Transverse colon (tissue), 4 donors: ENCODE data around the gene BLTP3A. TPM values are rescaled to one million over a fixed set of nuclear protein-coding genes. Genes with fewer than 3 reads are reported as not detected.
"Not testable (repeated sequence)": the region's sequence is repeated elsewhere in the genome, so short reads cannot be mapped to it uniquely, and the experiment has no call there.

ENCODE experiments used
- DNase-seq: peaks from one replicate; pipeline ENCODE4 v3.0.0-alpha.2; 2019
- H3K27ac ChIP-seq, 4 donors: fragments of 200-600 bp; sonication (generic); 2 replicates each; pipeline ENCODE4 v1.5.1; 2016 to 2018; ENCODE audit warnings: inconsistent platforms in 4 of 4
- H3K27me3 ChIP-seq: fragments of 200-600 bp; sonication (generic); 2 replicates; pipeline ENCODE4 v1.5.1; 2017; ENCODE audit warnings: inconsistent platforms
- H3K36me3 ChIP-seq, 4 donors: fragments of 200-600 bp; sonication (generic); 2 replicates each; pipeline ENCODE4 v1.5.1; 2017 to 2019; ENCODE audit warnings: inconsistent platforms in 4 of 4
- H3K4me1 ChIP-seq, 4 donors: fragments of 200-600 bp; sonication (generic); 2 replicates each; pipeline ENCODE4 v1.5.1; 2017 to 2020; ENCODE audit warnings: inconsistent platforms in 4 of 4
- H3K4me3 ChIP-seq, 4 donors: fragments of 200-600 bp; sonication (generic); 1 replicate in 1 of 4; 2 replicates in 3 of 4; pipeline versions ENCODE4 v1.5.1 to v1.6.1; 2017 to 2019; ENCODE audit warnings: inconsistent platforms in 4 of 4
- H3K9me3 ChIP-seq, 2 donors: fragments of 200-600 bp; sonication (generic); 2 replicates each; pipeline ENCODE4 v1.5.1; 2017 to 2019; ENCODE audit warnings: inconsistent platforms in 2 of 2
- CTCF ChIP-seq, 5 experiments: fragments of 200-600 bp in 3 of 5; fragments of 450-650 bp in 2 of 5; sonication (generic) in 3 of 5; IDR thresholded peaks; 1 replicate in 2 of 5; 2 replicates in 3 of 5; pipeline ENCODE4 v1.5.1; 2016 to 2017; ENCODE audit warnings: antibody characterized with exemption in 5 of 5, inconsistent platforms in 3 of 5, mild to moderate bottlenecking in 2 of 5, moderate library complexity in 1 of 5
- EP300 ChIP-seq: sonication (generic); formaldehyde crosslinking; IDR thresholded peaks from one replicate; pipeline ENCODE4 v1.6.1; 2017; ENCODE audit warnings: antibody characterized with exemption, low read depth
- POLR2A ChIP-seq: fragments of 450-650 bp; IDR thresholded peaks from one replicate; pipeline ENCODE4 v1.6.1; 2016; ENCODE audit warnings: antibody characterized with exemption, mild to moderate bottlenecking, moderate library complexity
- POLR2AphosphoS5 ChIP-seq, 3 donors: sonication (generic); formaldehyde crosslinking; IDR thresholded peaks; one replicate each; pipeline ENCODE4 v1.6.1; 2016; ENCODE audit warnings: antibody characterized with exemption in 3 of 3
- WGBS, 2 donors: methylation state at CpG; one replicate each; pipeline ENCODE4 v1.1.5; 2018; ENCODE audit warnings: low coverage in 1 of 2; 5-methylcytosine and 5-hydroxymethylcytosine counted together
- in situ Hi-C, 4 donors: fragments of 200-750 bp; cut with MboI; loops; one replicate each; pipeline versions ENCODE4 v1.15.0 to v1.15.1; 2017; ENCODE audit warnings: low sequenced_read_pairs in 3 of 4, low pct_ligation_motif_present in 1 of 4, low pct_unique_long_range_greater_than_20kb in 1 of 4
- intact Hi-C: fragments of 100-400 bp; cut with DNase I; formaldehyde crosslinking; loops from one replicate; pipeline ENCODE4 v1.15.1; 2023; ENCODE audit warnings: low total_unique reads
- total RNA-seq, 4 donors: library from RNA; depleted of rRNA; stranded (reverse); fragments of >200 nt; gene quantifications; one replicate each; pipeline ENCODE4 v1.1.0, GENCODE V29; 2016

The BLTP3A gene
- total RNA-seq, 4 donors from 2014 or later: 7.4 to 13.1 (median 9.9) TPM

- WGBS, 2 donors: 0 to 7% methylated on average over 6 to 11 of the region's 11 CpGs
- no peaks in the 10 kb centered on the region for H3K9me3 ChIP-seq
- in situ Hi-C loops: no loop called here
- H3K27ac ChIP-seq: peak overlapping the region; percentile 93 to 99 (median 95)
- no peak for DNase-seq
- TF ChIP-seq POLR2A (no peak), POLR2AphosphoS5 (IDR thresholded peaks at IDR 0.05) (no peak), CTCF (IDR thresholded peaks at IDR 0.05) (no peak), EP300 (no peak)
- no peaks in the 10 kb centered on the region for H3K27me3 ChIP-seq
- H3K36me3 ChIP-seq: peaks cover 0 to 13% (median 2%) of the 10 kb centered on the region in 4 donors
- intact Hi-C loops: no loop called here
- peak overlapping the region; percentile 29 to 93 (median 66) for H3K4me3 ChIP-seq
- H3K4me1 ChIP-seq: peaks cover 4 to 14% (median 7%) of the 10 kb centered on the region in 4 donors
Measured at GRCh38 chr6:34757687-34758274, 34.1 kb upstream of the BLTP3A start.

GRCh38 chr6:34760108-34760507, 31.8 kb upstream of the BLTP3A start:
- WGBS, 2 donors: 85 to 89% methylated on average over 5 to 8 of the region's 8 CpGs
- DNase-seq: no peak
- Histone ChIP-seq H3K4me3 (no peak overlapping the region), H3K9me3 (no peaks in the 10 kb centered on the region), H3K36me3 (peaks cover 0 to 33% (median 11%) of the 10 kb centered on the region in 4 donors), H3K27ac (no peak overlapping the region), H3K27me3 (no peaks in the 10 kb centered on the region), H3K4me1 (peaks cover 4 to 14% (median 7%) of the 10 kb centered on the region in 4 donors)
- intact Hi-C loops: no loop called here
- in situ Hi-C loops: no loop called here
- TF ChIP-seq EP300 (no peak), POLR2AphosphoS5 (IDR thresholded peaks at IDR 0.05) (no peak)

- peaks cover 0 to 43% (median 14%) of the 10 kb centered on the region in 4 donors for H3K36me3 ChIP-seq
Measured at GRCh38 chr6:34761681-34762080, 30.2 kb upstream of the BLTP3A start.

GRCh38 chr6:34768148-34768547, 23.7 kb upstream of the BLTP3A start:
- in situ Hi-C loops: no loop called here
- intact Hi-C loops: no loop called here
- WGBS, 2 donors: 92% methylated on average over 1 of the region's 1 CpG; no CpG with 5 or more reads in 1 of the 2 donors

More at GRCh38 chr6:34761681-34762080, 30.2 kb upstream of the BLTP3A start:
- H3K27ac ChIP-seq, H3K4me3 ChIP-seq, DNase-seq, H3K9me3 ChIP-seq, H3K4me1 ChIP-seq, H3K27me3 ChIP-seq, intact Hi-C loops, in situ Hi-C loops: not testable (repeated sequence)
- WGBS, 2 donors: 85 to 92% methylated on average over 5 of the region's 5 CpGs

GRCh38 chr6:34771727-34772126, 20.2 kb upstream of the BLTP3A start:
- in situ Hi-C loops: no loop called here
- H3K4me1 ChIP-seq: no peaks in the 10 kb centered on the region
- intact Hi-C loops: no loop called here
- TF ChIP-seq POLR2AphosphoS5 (IDR thresholded peaks at IDR 0.05) (no peak), POLR2A (no peak), EP300 (no peak), CTCF (IDR thresholded peaks at IDR 0.05) (no peak)
- no peaks in the 10 kb centered on the region for H3K9me3 ChIP-seq
- H3K36me3 ChIP-seq: peaks cover 0 to 59% (median 21%) of the 10 kb centered on the region in 4 donors
- no peak for DNase-seq
- no peaks in the 10 kb centered on the region for H3K27me3 ChIP-seq
- no peak overlapping the region for H3K27ac ChIP-seq
- 81 to 94% methylated on average over 1 of the region's 1 CpG for WGBS, 2 donors
- no peak overlapping the region for H3K4me3 ChIP-seq

More at GRCh38 chr6:34768148-34768547, 23.7 kb upstream of the BLTP3A start:
- H3K9me3 ChIP-seq: no peaks in the 10 kb centered on the region
- no peak for DNase-seq
- TF ChIP-seq POLR2A (no peak), CTCF (IDR thresholded peaks at IDR 0.05) (no peak), POLR2AphosphoS5 (IDR thresholded peaks at IDR 0.05) (no peak), EP300 (no peak)
- peaks cover 0 to 75% (median 26%) of the 10 kb centered on the region in 4 donors for H3K36me3 ChIP-seq
- H3K4me3 ChIP-seq: no peak overlapping the region
- H3K27ac ChIP-seq: no peak overlapping the region
- H3K27me3 ChIP-seq: no peaks in the 10 kb centered on the region
- H3K4me1 ChIP-seq: no peaks in the 10 kb centered on the region
